GM23338 (cell line): ENCODE measurements around the gene WDR37. TPM values are rescaled to one million over a fixed set of nuclear protein-coding genes. Genes with fewer than 3 reads are reported as not detected.
"Not testable (repeated sequence)": the region's sequence is repeated elsewhere in the genome, so short reads cannot be mapped to it uniquely, and the experiment has no call there.

Source experiments
- ATAC-seq: fragments of 200-7000 bp; cut with Tn5 transposase; 3 replicates; pipeline ENCODE4 v1.9.1; 2020
- DNase-seq: peaks from one replicate; pipeline ENCODE4 v3.0.0-alpha.2; 2015; ENCODE audit warnings: low spot score
- H2AFZ ChIP-seq: fragments of 200-600 bp; sonication (generic); 2 replicates; pipeline ENCODE4 v1.8.0; 2016; ENCODE audit warnings: antibody characterized with exemption, mild to moderate bottlenecking, moderate library complexity
- H3F3A ChIP-seq: fragments of 200-600 bp; sonication (generic); replicated peaks from 2 replicates; pipeline ENCODE4 v1.8.0; 2017; ENCODE audit warnings: antibody characterized with exemption, mixed run types, low read depth
- H3K27ac ChIP-seq: fragments of 200-600 bp; sonication (generic); 2 replicates; pipeline ENCODE4 v1.6.1; 2016; ENCODE audit warnings: low read depth
- H3K27me3 ChIP-seq: fragments of 200-600 bp; sonication (generic); 2 replicates; pipeline ENCODE4 v1.8.0; 2016; ENCODE audit warnings: mild to moderate bottlenecking, mixed run types, moderate library complexity; ENCODE audit not compliant: insufficient read depth
- H3K36me3 ChIP-seq: fragments of 200-600 bp; sonication (generic); 2 replicates; pipeline ENCODE4 v1.8.0; 2016; ENCODE audit warnings: mild to moderate bottlenecking; ENCODE audit not compliant: insufficient read depth
- H3K4me1 ChIP-seq: fragments of 200-600 bp; sonication (generic); 2 replicates; pipeline ENCODE4 v1.8.0; 2016; ENCODE audit warnings: mild to moderate bottlenecking, moderate library complexity; ENCODE audit not compliant: insufficient read depth
- H3K4me2 ChIP-seq: fragments of 200-600 bp; sonication (generic); 2 replicates; pipeline ENCODE4 v1.7.1; 2017; ENCODE audit warnings: mixed run types
- H3K4me3 ChIP-seq: fragments of 200-600 bp; sonication (generic); 2 replicates; pipeline ENCODE4 v1.6.1; 2016; ENCODE audit warnings: mixed run types
- H3K79me2 ChIP-seq: fragments of 200-600 bp; sonication (generic); replicated peaks from 2 replicates; pipeline ENCODE4 v1.8.0; 2017; ENCODE audit warnings: mild to moderate bottlenecking; ENCODE audit not compliant: insufficient read depth
- H3K9me2 ChIP-seq: fragments of 200-600 bp; sonication (generic); 2 replicates; pipeline ENCODE4 v1.8.0; 2017; ENCODE audit not compliant: insufficient read depth
- H4K20me1 ChIP-seq: fragments of 200-600 bp; sonication (generic); replicated peaks from 2 replicates; pipeline ENCODE4 v1.8.0; 2017; ENCODE audit warnings: mild to moderate bottlenecking; ENCODE audit not compliant: insufficient read depth
- H3K27ac Mint-ChIP-seq: 2 replicates; pipeline ENCODE4 v1.8.0; 2020; ENCODE audit warnings: inconsistent platforms, mild to moderate bottlenecking, moderate library complexity, mixed read lengths
- H3K27me3 Mint-ChIP-seq: 3 replicates; pipeline ENCODE4 v1.8.0; 2022; ENCODE audit warnings: low read depth, mild to moderate bottlenecking, moderate library complexity, mixed read lengths, inconsistent platforms; ENCODE audit not compliant: insufficient read depth, poor library complexity
- H3K36me3 Mint-ChIP-seq: 3 replicates; pipeline ENCODE4 v1.8.0; 2021; ENCODE audit warnings: low read depth, mild to moderate bottlenecking, inconsistent platforms, moderate library complexity, mixed read lengths
- H3K4me1 Mint-ChIP-seq: 3 replicates; pipeline ENCODE4 v1.8.0; 2020; ENCODE audit warnings: mild to moderate bottlenecking, inconsistent platforms, mixed read lengths
- H3K4me3 Mint-ChIP-seq: 3 replicates; pipeline ENCODE4 v1.8.0; 2021; ENCODE audit warnings: moderate library complexity, mild to moderate bottlenecking, inconsistent platforms, mixed read lengths
- H3K9me3 Mint-ChIP-seq: 3 replicates; pipeline ENCODE4 v1.8.0; 2020; ENCODE audit warnings: moderate library complexity, mild to moderate bottlenecking, inconsistent platforms, mixed read lengths
- JUNB ChIP-seq: IDR thresholded peaks from one replicate; pipeline ENCODE4 v1.6.1; 2016; ENCODE audit warnings: antibody characterized with exemption; ENCODE audit not compliant: unreplicated experiment
- NANOG ChIP-seq: IDR thresholded peaks from 2 replicates; pipeline ENCODE4 v1.6.1; 2016; ENCODE audit warnings: antibody characterized with exemption, borderline replicate concordance
- ZNF331 ChIP-seq: fragments of 250-450 bp; sonication (Bioruptor Pico); IDR thresholded peaks from 2 replicates; pipeline ENCODE4 v1.5.0; 2020; ENCODE audit warnings: low read depth, mild to moderate bottlenecking, moderate library complexity
- polyA plus RNA-seq: library from polyadenylated mRNA; unstranded; fragments of >200 nt; fragmentation: Nextera tagmentation; extraction: Ambion mirVana; gene quantifications from 2 replicates; pipeline ENCODE4 v1.2.1, GENCODE V29; 2016
- total RNA-seq: library from RNA; depleted of rRNA; stranded (reverse); fragments of >200 nt; shearing (Covaris generic); gene quantifications from 2 replicates; pipeline ENCODE4 v1.2.3, GENCODE V29; 2014
- TF ChIP-seq, protein P1 (sequence below): IDR thresholded peaks from one replicate; pipeline ENCODE4 v1.6.1; 2018; ENCODE audit warnings: antibody characterized with exemption; ENCODE audit not compliant: unreplicated experiment
- TF ChIP-seq, protein P2 (sequence below): IDR thresholded peaks from 2 replicates; pipeline ENCODE4 v1.6.1; 2016; ENCODE audit warnings: antibody characterized with exemption
- TF ChIP-seq, protein P3 (sequence below): fragments of 250-450 bp; sonication (Bioruptor Pico); IDR thresholded peaks from 2 replicates; pipeline ENCODE4 v1.5.0; 2020; ENCODE audit warnings: mild to moderate bottlenecking, moderate library complexity
- TF ChIP-seq, protein P4 (sequence below), 2 experiments: fragments of 200-600 bp in 1 of 2; sonication (generic) in 1 of 2; conservative IDR thresholded peaks; 2 replicates each; pipeline versions ENCODE4 v1.5.1 to v1.6.1; 2016 to 2017; ENCODE audit warnings: antibody characterized with exemption in 2 of 2, low read depth in 2 of 2, mild to moderate bottlenecking in 2 of 2, moderate library complexity in 1 of 2

Gene WDR37
- total and polyA plus RNA-seq, 2 experiments from 2014 or later: 6.0 to 10.2 TPM

DNA sequence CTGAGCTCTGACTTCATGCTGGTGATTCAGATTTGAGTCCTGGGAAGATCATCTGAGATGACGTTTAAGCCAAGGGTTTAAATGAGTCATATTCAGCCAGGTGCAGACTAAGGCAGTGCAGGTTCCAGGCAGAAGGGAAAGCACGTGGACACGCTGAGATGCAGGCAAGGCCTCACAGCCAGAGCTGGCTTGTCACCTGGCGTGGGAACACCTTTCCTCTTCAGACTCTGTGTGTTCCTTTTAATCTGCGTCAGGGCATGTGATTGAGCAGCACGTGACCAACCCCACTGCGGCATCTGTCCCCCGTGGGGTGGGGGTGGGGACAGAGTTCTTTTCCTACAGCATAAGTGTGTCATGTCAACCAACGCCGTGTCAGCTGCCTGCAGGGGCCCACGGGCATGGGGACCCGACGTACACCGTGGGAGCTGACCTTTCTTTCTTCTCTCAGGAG lies 19.8 kb upstream of the WDR37 start (continued):
- TF ChIP-seq, protein P1, sequence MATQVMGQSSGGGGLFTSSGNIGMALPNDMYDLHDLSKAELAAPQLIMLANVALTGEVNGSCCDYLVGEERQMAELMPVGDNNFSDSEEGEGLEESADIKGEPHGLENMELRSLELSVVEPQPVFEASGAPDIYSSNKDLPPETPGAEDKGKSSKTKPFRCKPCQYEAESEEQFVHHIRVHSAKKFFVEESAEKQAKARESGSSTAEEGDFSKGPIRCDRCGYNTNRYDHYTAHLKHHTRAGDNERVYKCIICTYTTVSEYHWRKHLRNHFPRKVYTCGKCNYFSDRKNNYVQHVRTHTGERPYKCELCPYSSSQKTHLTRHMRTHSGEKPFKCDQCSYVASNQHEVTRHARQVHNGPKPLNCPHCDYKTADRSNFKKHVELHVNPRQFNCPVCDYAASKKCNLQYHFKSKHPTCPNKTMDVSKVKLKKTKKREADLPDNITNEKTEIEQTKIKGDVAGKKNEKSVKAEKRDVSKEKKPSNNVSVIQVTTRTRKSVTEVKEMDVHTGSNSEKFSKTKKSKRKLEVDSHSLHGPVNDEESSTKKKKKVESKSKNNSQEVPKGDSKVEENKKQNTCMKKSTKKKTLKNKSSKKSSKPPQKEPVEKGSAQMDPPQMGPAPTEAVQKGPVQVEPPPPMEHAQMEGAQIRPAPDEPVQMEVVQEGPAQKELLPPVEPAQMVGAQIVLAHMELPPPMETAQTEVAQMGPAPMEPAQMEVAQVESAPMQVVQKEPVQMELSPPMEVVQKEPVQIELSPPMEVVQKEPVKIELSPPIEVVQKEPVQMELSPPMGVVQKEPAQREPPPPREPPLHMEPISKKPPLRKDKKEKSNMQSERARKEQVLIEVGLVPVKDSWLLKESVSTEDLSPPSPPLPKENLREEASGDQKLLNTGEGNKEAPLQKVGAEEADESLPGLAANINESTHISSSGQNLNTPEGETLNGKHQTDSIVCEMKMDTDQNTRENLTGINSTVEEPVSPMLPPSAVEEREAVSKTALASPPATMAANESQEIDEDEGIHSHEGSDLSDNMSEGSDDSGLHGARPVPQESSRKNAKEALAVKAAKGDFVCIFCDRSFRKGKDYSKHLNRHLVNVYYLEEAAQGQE: no peak

DNA sequence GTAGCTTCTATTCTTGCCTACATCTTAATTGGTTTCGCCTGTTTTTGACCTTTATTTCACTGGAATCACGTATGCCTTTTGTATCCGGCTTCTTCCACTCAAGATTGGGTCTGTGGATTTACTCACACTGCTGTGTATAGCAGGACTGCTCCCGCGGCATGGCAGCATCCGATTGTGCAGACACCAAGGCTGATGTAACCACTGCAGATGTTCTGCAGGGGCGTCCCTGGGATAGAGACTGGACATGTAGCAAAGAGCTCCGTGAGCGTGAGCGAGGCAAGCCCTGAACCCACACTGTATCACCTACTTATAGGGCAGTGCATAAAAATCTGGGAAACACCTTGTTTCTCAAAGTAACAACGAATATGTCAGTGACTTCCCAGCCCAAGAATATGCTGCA lies 19.1 kb upstream of the WDR37 start:
- Mint-ChIP-seq H3K27me3 (no peaks in the 10 kb centered on the region), H3K36me3 (peaks cover 25% of the 10 kb centered on the region), H3K4me3 (no peak overlapping the region), H3K9me3 (no peaks in the 10 kb centered on the region), H3K4me1 (peaks cover 9% of the 10 kb centered on the region; the same call in 2 of the 3 replicates), H3K27ac (peak overlapping the region; percentile 8; the same call in 1 of the 2 replicates)
- Histone ChIP-seq H3K9me2 (no peaks in the 10 kb centered on the region), H3K4me3 (no peak overlapping the region), H3K4me1 (no peaks in the 10 kb centered on the region), H3K79me2 (0 out of 2 replicates have a peak, but pooled peaks cover 2% of the 10 kb centered on the region), H4K20me1 (peaks cover 23% of the 10 kb centered on the region), H3K4me2 (no peak overlapping the region), H3K36me3 (peaks cover 27% of the 10 kb centered on the region), H3K27me3 (no peaks in the 10 kb centered on the region), H2AFZ (no peak overlapping the region), H3K27ac (peak overlapping the region; percentile 69; the same call in 1 of the 2 replicates), H3F3A (peaks cover 19% of the 10 kb centered on the region)
- no peak; the same call in 2 of the 3 replicates for ATAC-seq
- DNase-seq: no peak
- TF ChIP-seq, protein P2, sequence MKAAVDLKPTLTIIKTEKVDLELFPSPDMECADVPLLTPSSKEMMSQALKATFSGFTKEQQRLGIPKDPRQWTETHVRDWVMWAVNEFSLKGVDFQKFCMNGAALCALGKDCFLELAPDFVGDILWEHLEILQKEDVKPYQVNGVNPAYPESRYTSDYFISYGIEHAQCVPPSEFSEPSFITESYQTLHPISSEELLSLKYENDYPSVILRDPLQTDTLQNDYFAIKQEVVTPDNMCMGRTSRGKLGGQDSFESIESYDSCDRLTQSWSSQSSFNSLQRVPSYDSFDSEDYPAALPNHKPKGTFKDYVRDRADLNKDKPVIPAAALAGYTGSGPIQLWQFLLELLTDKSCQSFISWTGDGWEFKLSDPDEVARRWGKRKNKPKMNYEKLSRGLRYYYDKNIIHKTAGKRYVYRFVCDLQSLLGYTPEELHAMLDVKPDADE: no peak
- TF ChIP-seq, protein P3, sequence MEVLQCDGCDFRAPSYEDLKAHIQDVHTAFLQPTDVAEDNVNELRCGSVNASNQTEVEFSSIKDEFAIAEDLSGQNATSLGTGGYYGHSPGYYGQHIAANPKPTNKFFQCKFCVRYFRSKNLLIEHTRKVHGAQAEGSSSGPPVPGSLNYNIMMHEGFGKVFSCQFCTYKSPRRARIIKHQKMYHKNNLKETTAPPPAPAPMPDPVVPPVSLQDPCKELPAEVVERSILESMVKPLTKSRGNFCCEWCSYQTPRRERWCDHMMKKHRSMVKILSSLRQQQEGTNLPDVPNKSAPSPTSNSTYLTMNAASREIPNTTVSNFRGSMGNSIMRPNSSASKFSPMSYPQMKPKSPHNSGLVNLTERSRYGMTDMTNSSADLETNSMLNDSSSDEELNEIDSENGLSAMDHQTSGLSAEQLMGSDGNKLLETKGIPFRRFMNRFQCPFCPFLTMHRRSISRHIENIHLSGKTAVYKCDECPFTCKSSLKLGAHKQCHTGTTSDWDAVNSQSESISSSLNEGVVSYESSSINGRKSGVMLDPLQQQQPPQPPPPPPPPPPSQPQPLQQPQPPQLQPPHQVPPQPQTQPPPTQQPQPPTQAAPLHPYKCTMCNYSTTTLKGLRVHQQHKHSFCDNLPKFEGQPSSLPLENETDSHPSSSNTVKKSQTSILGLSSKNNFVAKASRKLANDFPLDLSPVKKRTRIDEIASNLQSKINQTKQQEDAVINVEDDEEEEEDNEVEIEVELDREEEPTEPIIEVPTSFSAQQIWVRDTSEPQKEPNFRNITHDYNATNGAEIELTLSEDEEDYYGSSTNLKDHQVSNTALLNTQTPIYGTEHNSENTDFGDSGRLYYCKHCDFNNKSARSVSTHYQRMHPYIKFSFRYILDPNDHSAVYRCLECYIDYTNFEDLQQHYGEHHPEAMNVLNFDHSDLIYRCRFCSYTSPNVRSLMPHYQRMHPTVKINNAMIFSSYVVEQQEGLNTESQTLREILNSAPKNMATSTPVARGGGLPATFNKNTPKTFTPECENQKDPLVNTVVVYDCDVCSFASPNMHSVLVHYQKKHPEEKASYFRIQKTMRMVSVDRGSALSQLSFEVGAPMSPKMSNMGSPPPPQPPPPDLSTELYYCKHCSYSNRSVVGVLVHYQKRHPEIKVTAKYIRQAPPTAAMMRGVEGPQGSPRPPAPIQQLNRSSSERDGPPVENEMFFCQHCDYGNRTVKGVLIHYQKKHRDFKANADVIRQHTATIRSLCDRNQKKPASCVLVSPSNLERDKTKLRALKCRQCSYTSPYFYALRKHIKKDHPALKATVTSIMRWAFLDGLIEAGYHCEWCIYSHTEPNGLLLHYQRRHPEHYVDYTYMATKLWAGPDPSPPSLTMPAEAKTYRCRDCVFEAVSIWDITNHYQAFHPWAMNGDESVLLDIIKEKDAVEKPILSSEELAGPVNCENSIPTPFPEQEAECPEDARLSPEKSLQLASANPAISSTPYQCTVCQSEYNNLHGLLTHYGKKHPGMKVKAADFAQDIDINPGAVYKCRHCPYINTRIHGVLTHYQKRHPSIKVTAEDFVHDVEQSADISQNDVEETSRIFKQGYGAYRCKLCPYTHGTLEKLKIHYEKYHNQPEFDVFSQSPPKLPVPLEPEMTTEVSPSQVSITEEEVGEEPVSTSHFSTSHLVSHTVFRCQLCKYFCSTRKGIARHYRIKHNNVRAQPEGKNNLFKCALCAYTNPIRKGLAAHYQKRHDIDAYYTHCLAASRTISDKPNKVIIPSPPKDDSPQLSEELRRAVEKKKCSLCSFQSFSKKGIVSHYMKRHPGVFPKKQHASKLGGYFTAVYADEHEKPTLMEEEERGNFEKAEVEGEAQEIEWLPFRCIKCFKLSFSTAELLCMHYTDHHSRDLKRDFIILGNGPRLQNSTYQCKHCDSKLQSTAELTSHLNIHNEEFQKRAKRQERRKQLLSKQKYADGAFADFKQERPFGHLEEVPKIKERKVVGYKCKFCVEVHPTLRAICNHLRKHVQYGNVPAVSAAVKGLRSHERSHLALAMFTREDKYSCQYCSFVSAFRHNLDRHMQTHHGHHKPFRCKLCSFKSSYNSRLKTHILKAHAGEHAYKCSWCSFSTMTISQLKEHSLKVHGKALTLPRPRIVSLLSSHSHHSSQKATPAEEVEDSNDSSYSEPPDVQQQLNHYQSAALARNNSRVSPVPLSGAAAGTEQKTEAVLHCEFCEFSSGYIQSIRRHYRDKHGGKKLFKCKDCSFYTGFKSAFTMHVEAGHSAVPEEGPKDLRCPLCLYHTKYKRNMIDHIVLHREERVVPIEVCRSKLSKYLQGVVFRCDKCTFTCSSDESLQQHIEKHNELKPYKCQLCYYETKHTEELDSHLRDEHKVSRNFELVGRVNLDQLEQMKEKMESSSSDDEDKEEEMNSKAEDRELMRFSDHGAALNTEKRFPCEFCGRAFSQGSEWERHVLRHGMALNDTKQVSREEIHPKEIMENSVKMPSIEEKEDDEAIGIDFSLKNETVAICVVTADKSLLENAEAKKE (CRISPR knock-in tag): no peak
- TF ChIP-seq, protein P4, sequence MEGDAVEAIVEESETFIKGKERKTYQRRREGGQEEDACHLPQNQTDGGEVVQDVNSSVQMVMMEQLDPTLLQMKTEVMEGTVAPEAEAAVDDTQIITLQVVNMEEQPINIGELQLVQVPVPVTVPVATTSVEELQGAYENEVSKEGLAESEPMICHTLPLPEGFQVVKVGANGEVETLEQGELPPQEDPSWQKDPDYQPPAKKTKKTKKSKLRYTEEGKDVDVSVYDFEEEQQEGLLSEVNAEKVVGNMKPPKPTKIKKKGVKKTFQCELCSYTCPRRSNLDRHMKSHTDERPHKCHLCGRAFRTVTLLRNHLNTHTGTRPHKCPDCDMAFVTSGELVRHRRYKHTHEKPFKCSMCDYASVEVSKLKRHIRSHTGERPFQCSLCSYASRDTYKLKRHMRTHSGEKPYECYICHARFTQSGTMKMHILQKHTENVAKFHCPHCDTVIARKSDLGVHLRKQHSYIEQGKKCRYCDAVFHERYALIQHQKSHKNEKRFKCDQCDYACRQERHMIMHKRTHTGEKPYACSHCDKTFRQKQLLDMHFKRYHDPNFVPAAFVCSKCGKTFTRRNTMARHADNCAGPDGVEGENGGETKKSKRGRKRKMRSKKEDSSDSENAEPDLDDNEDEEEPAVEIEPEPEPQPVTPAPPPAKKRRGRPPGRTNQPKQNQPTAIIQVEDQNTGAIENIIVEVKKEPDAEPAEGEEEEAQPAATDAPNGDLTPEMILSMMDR (conservative IDR thresholded peaks at IDR 0.05; ENCODE audit: low read depth in 2 of 2): no peak
- TF ChIP-seq ZNF331 (no peak), JUNB (no peak), NANOG (no peak)

DNA sequence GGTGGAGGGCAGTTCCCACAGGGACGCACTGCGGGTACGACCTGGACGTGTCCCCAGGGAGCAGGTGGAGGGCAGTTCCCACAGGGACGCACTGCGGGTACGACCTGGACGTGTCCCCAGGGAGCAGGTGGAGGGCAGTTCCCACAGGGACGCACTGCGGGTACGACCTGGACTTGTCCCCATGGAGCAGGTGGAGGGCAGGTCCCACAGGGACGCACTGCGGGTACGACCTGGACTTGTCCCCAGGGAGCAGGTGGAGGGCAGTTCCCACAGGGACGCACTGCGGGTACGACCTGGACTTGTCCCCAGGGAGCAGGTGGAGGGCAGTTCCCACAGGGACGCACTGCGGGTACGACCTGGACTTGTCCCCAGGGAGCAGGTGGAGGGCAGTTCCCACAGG lies 17.4 kb upstream of the WDR37 start:
- H3K4me1 ChIP-seq, DNase-seq, H3K27me3 ChIP-seq, H3K4me3 Mint-ChIP-seq, H3K4me1 Mint-ChIP-seq, H2AFZ ChIP-seq, H3K9me2 ChIP-seq, H3K27ac Mint-ChIP-seq, H3K4me2 ChIP-seq, H3K27ac ChIP-seq, H3K4me3 ChIP-seq, ATAC-seq, H3K9me3 Mint-ChIP-seq, H3K27me3 Mint-ChIP-seq: not testable (repeated sequence)
- H3K36me3 Mint-ChIP-seq: peaks cover 39% of the 10 kb centered on the region
- peaks cover 27% of the 10 kb centered on the region for H3F3A ChIP-seq
- H3K79me2 ChIP-seq: peaks cover 11% of the 10 kb centered on the region
- H4K20me1 ChIP-seq: peaks cover 28% of the 10 kb centered on the region
- peaks cover 44% of the 10 kb centered on the region for H3K36me3 ChIP-seq
